ENCODE measurements around the gene GRIP1.

GRIP1 gene

GRCh38 chr12:66594688-66595087 lies 84.2 kb downstream of the GRIP1 start:
- no peak for DNase-seq

- no peak for DNase-seq
Observed at GRCh38 chr12:66590275-66590985, 88.4 kb downstream of the GRIP1 start.

DNA sequence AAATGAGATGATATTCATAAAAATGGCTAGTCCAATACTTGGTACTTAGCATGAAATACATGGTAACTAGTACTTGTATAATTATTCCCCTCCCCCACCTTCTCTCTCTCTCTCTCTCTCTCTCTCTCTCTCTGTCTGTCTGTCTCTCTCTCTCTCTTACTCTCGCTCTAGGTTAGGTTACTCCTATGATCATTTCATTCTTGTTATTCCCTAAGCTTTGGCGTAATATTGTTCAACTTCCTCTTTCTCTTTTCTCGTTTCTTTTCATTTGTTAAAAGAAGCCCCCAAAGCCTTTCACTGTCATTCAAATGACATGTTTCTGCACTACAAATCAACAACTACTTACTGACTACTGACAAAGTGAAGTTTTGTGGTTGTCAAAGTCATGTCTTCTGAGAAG lies 89.8 kb downstream of the GRIP1 start:
- no peak for DNase-seq

GRCh38 chr12:66587912-66588311 lies 91.0 kb downstream of the GRIP1 start:
- no peak for DNase-seq

DNA sequence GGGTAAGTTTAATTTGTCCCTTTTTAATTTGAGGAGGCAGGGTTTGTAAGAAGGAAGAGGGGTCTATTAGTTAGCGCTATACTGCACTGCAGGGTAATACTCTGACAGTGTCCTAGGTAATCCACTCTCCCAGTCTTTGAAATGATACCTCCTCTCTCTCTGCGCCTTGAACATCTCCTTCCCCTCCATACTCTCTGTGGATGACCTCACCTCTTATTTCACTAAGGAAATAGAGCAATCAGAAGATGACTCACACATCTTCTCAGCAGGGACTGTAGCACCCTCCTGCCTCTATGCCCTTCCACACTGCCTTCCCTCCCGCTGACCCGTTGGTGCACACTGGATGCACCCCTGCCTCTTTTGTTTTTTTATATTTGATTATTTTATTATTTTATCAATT lies 94.2 kb downstream of the GRIP1 start:
- DNase-seq = no peak

DNA sequence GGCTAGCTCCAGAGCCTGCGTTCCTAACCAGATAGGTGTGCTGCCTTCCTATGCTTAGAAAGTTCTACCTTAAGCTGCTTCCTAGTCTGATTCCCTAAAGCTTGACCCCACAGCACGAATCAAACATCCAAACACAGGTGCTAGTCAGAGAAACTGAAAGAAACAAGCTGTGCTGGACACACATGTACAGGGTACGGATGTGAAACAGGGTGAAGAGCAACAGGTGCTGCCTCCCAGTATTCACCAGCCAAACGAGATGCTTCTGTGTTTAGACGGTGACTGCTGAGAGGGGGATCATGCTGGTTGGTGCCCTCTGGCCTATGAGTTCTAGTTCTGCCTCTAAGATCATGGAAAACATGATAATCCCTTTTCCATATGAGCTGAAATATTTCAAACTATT lies 105.3 kb downstream of the GRIP1 start:
- no peak for DNase-seq

DNA sequence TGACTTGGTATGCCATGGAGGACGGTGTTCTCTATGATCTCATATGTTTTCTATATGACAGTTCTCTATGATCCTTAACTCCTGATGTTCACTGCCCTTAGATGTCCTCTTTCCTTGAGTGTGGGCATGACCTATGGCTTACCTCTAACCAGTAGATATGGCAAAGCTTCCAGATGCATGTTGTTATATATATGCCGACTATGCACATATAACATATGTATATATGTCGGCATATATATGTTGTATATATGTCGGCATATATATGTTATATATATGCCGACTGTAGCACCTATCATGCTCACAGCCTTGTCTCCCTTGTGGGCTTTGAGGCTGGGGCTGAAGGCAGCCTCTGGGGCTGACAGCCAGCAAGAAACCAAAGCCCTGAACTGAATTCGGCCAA lies 106.0 kb downstream of the GRIP1 start:
- DNase-seq = no peak

DNA sequence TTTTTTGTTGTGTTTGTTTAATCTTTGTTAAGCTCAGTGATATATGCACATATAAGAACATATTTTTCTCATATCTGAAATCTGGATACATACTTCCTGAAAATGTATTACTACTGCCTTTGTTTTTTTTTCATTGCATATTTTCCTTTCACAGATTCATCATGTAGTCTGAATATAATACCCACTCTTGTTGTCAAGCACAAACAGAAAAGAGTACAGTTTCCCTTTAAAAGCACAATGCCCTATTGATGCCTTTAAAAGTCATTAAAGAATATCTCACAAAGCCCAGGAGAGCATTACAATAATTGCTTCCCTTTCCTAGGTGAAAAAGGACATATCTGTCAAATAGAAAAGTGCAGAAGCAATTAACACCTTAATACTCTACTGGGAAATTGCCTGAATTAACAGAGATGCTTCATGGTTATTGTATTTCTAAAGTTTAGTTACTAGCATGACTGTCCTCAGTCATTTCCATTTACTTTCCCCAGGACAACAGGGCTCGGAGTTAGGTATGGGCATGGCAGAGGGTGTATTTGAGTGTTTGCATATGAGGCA lies 107.4 kb downstream of the GRIP1 start:
- DNase-seq = no peak

GRCh38 chr12:66563220-66563619 lies 115.7 kb downstream of the GRIP1 start:
- no peak for DNase-seq

- no peak for DNase-seq
Observed at GRCh38 chr12:66555113-66555512, 123.8 kb downstream of the GRIP1 start.

DNA sequence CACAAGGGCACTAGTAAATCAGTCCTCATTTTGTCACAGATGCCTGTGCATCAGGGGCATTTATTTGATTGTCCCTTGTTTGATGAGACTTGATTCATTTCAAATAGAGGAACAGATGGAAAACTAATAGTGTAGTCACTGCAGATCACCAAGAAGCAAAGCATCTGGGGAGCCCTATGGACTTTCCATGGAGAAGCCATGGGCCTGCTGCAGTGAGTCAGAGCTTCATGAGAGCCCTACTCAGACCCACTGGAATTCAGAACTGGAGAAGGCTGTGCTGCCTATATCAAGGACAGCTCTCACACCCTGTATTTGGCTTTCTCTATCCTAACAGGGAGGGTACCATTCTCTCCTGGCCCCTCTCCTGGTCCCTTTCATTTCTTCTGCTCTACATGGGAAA lies 126.2 kb downstream of the GRIP1 start:
- no peak for DNase-seq

DNA sequence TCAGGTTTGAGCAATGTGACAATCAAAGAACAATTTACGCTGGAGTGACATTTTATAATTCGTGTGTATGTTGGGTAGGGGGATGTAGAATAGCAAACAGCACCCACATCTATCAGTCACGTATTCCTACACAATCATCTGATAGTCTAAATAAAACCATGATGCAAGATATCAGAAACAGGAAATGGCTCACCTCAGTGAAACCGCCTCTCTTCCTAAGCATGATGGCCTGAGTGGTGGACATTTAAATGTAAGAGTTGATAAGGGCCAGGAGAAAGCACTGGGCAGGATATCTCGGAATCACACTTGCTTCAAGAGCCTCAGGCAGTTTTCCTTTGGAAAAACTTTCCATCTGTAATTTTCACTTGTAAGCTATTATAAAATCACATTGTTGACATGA lies 128.2 kb downstream of the GRIP1 start:
- no peak for DNase-seq

- no peak for DNase-seq
Observed at GRCh38 chr12:66549050-66549389, 129.9 kb downstream of the GRIP1 start.

GRCh38 chr12:66548338-66549049 lies 130.4 kb downstream of the GRIP1 start:
- DNase-seq = no peak

DNA sequence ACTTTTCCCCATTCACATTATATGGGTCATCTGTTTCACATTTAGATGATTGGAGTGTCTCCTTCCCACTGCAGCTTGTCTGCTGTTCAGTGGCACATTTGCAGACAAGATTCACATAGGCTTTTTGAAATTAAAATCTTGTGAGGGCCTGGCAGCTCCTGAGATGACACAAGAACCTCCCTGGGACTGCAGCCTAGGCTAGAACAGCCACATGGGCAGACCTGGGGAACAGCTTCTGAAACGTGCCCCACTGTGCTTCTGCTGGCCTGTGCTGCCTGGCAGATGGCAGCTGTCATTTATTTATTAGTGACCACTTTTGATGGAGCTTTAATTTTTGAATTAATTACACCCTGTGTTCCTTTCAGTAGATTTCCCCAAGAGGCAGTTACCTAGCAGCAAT lies 137.4 kb downstream of the GRIP1 start:
- no peak for DNase-seq

- DNase-seq = no peak
Observed at GRCh38 chr12:66539431-66539830, 139.4 kb downstream of the GRIP1 start.

- no peak for DNase-seq
Observed at GRCh38 chr12:66538970-66539369, 139.9 kb downstream of the GRIP1 start.

DNA sequence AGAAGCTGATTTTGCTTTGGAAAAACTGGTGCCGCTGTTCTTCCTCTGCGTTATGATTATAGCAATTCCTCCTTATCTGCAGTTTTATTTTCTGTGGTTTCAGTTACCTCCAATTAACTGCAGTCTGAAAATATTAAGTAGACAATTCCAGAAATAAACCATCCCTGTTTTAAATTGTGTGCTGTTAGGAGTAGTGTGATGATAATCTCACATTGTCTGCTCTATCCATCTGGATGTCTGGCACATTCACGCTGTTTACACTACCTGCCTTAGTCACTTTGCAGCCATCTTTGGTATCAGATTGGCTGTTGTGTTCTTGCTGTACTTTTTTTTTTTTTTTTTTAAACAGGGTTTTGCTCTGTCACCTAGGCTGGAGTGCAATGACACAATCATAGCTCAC lies 141.0 kb downstream of the GRIP1 start:
- no peak for DNase-seq

DNA sequence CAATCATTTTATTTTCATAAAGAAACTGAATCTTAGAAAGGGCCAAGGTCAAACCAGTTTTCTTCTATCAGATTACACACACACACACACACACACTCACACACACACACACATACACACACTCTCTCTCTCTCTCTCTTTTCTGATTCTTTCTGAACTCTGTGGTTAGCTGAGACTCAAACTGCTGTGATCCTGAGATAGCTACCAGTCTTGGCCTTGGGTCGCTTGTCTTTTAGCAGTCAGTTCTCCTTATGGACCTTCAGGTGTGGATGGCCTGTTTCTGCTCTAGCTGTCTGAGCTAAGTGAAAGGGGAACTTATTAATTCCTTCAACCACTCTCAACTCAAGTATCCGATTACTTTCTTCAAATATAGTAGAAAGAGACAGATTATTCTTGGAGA lies 145.1 kb downstream of the GRIP1 start:
- no peak for DNase-seq

GRCh38 chr12:66531766-66532165 lies 147.1 kb downstream of the GRIP1 start:
- DNase-seq = no peak

- DNase-seq = no peak
Observed at GRCh38 chr12:66529934-66530333, 148.9 kb downstream of the GRIP1 start.

- no peak for DNase-seq
Observed at GRCh38 chr12:66516561-66516960, 162.3 kb downstream of the GRIP1 start.

GRCh38 chr12:66516133-66516532 lies 162.7 kb downstream of the GRIP1 start:
- DNase-seq = no peak

GRCh38 chr12:66514581-66514980 lies 164.3 kb downstream of the GRIP1 start:
- DNase-seq = no peak

- no peak for DNase-seq
Observed at GRCh38 chr12:66508025-66508424, 170.9 kb downstream of the GRIP1 start.
